ENCODE results near the gene PLEKHA4.
A peak's percentile ranks its signal among the peaks of the same experiment; 100 is the strongest.
"Not testable (repeated sequence)": the region's sequence is repeated elsewhere in the genome, so short reads cannot be mapped to it uniquely, and the experiment has no call there.

The PLEKHA4 gene

GRCh38 chr19:48797103-48797502, 71.3 kb downstream of the PLEKHA4 start:
- DNase-seq (ENCODE audit: low spot score) = no peak

GRCh38 chr19:48796298-48797083, 71.9 kb downstream of the PLEKHA4 start:
- no peak for DNase-seq (ENCODE audit: low spot score)

GRCh38 chr19:48795685-48796070, 72.7 kb downstream of the PLEKHA4 start:
- DNase-seq (ENCODE audit: low spot score) = no peak

- peak; percentile 88 for DNase-seq (ENCODE audit: low spot score)
Measured at GRCh38 chr19:48795055-48795684, 73.2 kb downstream of the PLEKHA4 start.

GRCh38 chr19:48794291-48794690, 74.1 kb downstream of the PLEKHA4 start:
- DNase-seq (ENCODE audit: low spot score) = no peak

- no peak for DNase-seq (ENCODE audit: low spot score)
Measured at GRCh38 chr19:48793271-48793670, 75.1 kb downstream of the PLEKHA4 start.

- DNase-seq (ENCODE audit: low spot score) = not testable (repeated sequence)
Measured at GRCh38 chr19:48787331-48787730, 81.1 kb downstream of the PLEKHA4 start.
